Measurements from ENCODE around the gene B9D2. TPM values are rescaled to one million over a fixed set of nuclear protein-coding genes. Genes with fewer than 3 reads are reported as not detected.

The B9D2 gene
- total RNA-seq, result 4.6 and 5.5 TPM in 2 replicates
- long read RNA-seq, partial matches to known transcripts, result 1 of 4 reads
- long read RNA-seq, other reads (novel, unspliced or antisense), result 0 of 4 reads

- peak within 1 kb of the TSS; percentile 88 for H3K4me3 Mint-ChIP-seq (ENCODE audit: unreplicated experiment)
- no peak for TF ChIP-seq CTCF (IDR thresholded peaks at IDR 0.05)
- H3K9me3 Mint-ChIP-seq (ENCODE audit: unreplicated experiment), result no peaks in the 10 kb centered on the region
- no peaks in the 10 kb centered on the region for H3K36me3 Mint-ChIP-seq (ENCODE audit: unreplicated experiment)
- H3K27ac Mint-ChIP-seq (ENCODE audit: unreplicated experiment), result peak within 1 kb of the TSS; percentile 100
- H3K27me3 Mint-ChIP-seq (ENCODE audit: unreplicated experiment), result no peaks in the 10 kb centered on the region
- peaks cover 25% of the 10 kb centered on the region for H3K4me1 Mint-ChIP-seq (ENCODE audit: unreplicated experiment)
- peak; percentile 99 for DNase-seq (ENCODE audit: extremely low spot score, unreplicated experiment)
These were observed at the start of gene B9D2 for GRCh38 chr19:41363753-41364523. TSS of gene B9D2 (minus strand) at chr19:41364149. CDS start at chr19:41363519, 630 bp downstream.

GRCh38 chr19:41412953-41413352 lies 49.0 kb upstream of the B9D2 start:
- no peak for DNase-seq (ENCODE audit: extremely low spot score, unreplicated experiment)
- Mint-ChIP-seq H3K36me3 (ENCODE audit: unreplicated experiment) (peaks cover 9% of the 10 kb centered on the region), H3K27me3 (ENCODE audit: unreplicated experiment) (no peaks in the 10 kb centered on the region), H3K9me3 (ENCODE audit: unreplicated experiment) (no peaks in the 10 kb centered on the region), H3K4me1 (ENCODE audit: unreplicated experiment) (peaks cover 5% of the 10 kb centered on the region), H3K4me3 (ENCODE audit: unreplicated experiment) (no peak overlapping the region), H3K27ac (ENCODE audit: unreplicated experiment) (no peak overlapping the region)
- TF ChIP-seq CTCF (IDR thresholded peaks at IDR 0.05), result no peak

GRCh38 chr19:41411968-41412265 lies 48.0 kb upstream of the B9D2 start:
- TF ChIP-seq CTCF (IDR thresholded peaks at IDR 0.05), result no peak
- H3K27ac Mint-ChIP-seq (ENCODE audit: unreplicated experiment), result no peak overlapping the region
- H3K27me3 Mint-ChIP-seq (ENCODE audit: unreplicated experiment), result no peaks in the 10 kb centered on the region
- no peak for DNase-seq (ENCODE audit: extremely low spot score, unreplicated experiment)
- H3K4me3 Mint-ChIP-seq (ENCODE audit: unreplicated experiment), result no peak overlapping the region
- no peaks in the 10 kb centered on the region for H3K9me3 Mint-ChIP-seq (ENCODE audit: unreplicated experiment)
- peaks cover 7% of the 10 kb centered on the region for H3K36me3 Mint-ChIP-seq (ENCODE audit: unreplicated experiment)
- H3K4me1 Mint-ChIP-seq (ENCODE audit: unreplicated experiment), result peaks cover 5% of the 10 kb centered on the region

- H3K27ac Mint-ChIP-seq (ENCODE audit: unreplicated experiment), result no peak overlapping the region
- no peaks in the 10 kb centered on the region for H3K9me3 Mint-ChIP-seq (ENCODE audit: unreplicated experiment)
- DNase-seq (ENCODE audit: extremely low spot score, unreplicated experiment), result no peak
- no peak for TF ChIP-seq CTCF (IDR thresholded peaks at IDR 0.05)
- H3K27me3 Mint-ChIP-seq (ENCODE audit: unreplicated experiment), result no peaks in the 10 kb centered on the region
- H3K36me3 Mint-ChIP-seq (ENCODE audit: unreplicated experiment), result peaks cover 7% of the 10 kb centered on the region
- H3K4me1 Mint-ChIP-seq (ENCODE audit: unreplicated experiment), result peaks cover 5% of the 10 kb centered on the region
- H3K4me3 Mint-ChIP-seq (ENCODE audit: unreplicated experiment), result no peak overlapping the region
These were observed 47.4 kb upstream of the B9D2 start for GRCh38 chr19:41411100-41411967.

Measured in osteocyte (in vitro differentiated cells).